ENCODE measurements around the gene SPCS2. TPM values are rescaled to one million over a fixed set of nuclear protein-coding genes. Genes with fewer than 3 reads are reported as not detected.
A peak's percentile ranks its signal among the peaks of the same experiment; 100 is the strongest.
"Not testable (repeated sequence)": the region's sequence is repeated elsewhere in the genome, so short reads cannot be mapped to it uniquely, and the experiment has no call there.

SPCS2 gene
- total RNA-seq, 1 donor from 2014 or later: 76.8 TPM

- ATAC-seq: no peak
Measured at GRCh38 chr11:74950374-74950969, 1.4 kb downstream of the SPCS2 start.

- ATAC-seq: no peak
Measured at GRCh38 chr11:74951226-74951625, 2.2 kb downstream of the SPCS2 start.

GRCh38 chr11:74952752-74953151 lies 3.7 kb downstream of the SPCS2 start:
- no peak for ATAC-seq

GRCh38 chr11:74953451-74953850 lies 4.4 kb downstream of the SPCS2 start:
- no peak for ATAC-seq

GRCh38 chr11:74954199-74954598 lies 5.1 kb downstream of the SPCS2 start:
- no peak for ATAC-seq

GRCh38 chr11:74956397-74957015 lies 7.4 kb downstream of the SPCS2 start:
- no peak for ATAC-seq

GRCh38 chr11:74957937-74958629 lies 9.0 kb downstream of the SPCS2 start:
- ATAC-seq: no peak

GRCh38 chr11:74960128-74960527 lies 11.1 kb downstream of the SPCS2 start:
- ATAC-seq: not testable (repeated sequence)

GRCh38 chr11:74966651-74967050 lies 17.6 kb downstream of the SPCS2 start:
- no peak for ATAC-seq

GRCh38 chr11:74970852-74971395 lies 21.9 kb downstream of the SPCS2 start:
- ATAC-seq: no peak

GRCh38 chr11:74971424-74971823 lies 22.4 kb downstream of the SPCS2 start:
- ATAC-seq: no peak

- ATAC-seq: no peak
Measured at GRCh38 chr11:74978041-74978440, 29.0 kb downstream of the SPCS2 start.

GRCh38 chr11:74980634-74981033 lies 31.6 kb downstream of the SPCS2 start:
- ATAC-seq: no peak

GRCh38 chr11:74981888-74982287 lies 32.8 kb downstream of the SPCS2 start:
- no peak for ATAC-seq

GRCh38 chr11:74984070-74984469 lies 35.0 kb downstream of the SPCS2 start:
- no peak for ATAC-seq

GRCh38 chr11:74984730-74985129 lies 35.7 kb downstream of the SPCS2 start:
- ATAC-seq: no peak

GRCh38 chr11:74988541-74989259 lies 39.6 kb downstream of the SPCS2 start, which contains the start of gene NEU3:
NEU3 (plus strand) TSS chr11:74988933; CDS start chr11:74989061, 128 bp downstream.
- ATAC-seq: peak; percentile 93

GRCh38 chr11:74989260-74989638 lies 40.2 kb downstream of the SPCS2 start:
- no peak for ATAC-seq

- not testable (repeated sequence) for ATAC-seq
Measured at GRCh38 chr11:74990150-74990549, 41.1 kb downstream of the SPCS2 start.

GRCh38 chr11:74990941-74991340 lies 41.9 kb downstream of the SPCS2 start:
- no peak for ATAC-seq

- ATAC-seq: no peak
Measured at GRCh38 chr11:74992852-74993251, 43.8 kb downstream of the SPCS2 start.

GRCh38 chr11:75000975-75001354 lies 51.9 kb downstream of the SPCS2 start:
- ATAC-seq: no peak

GRCh38 chr11:75001686-75002085 lies 52.6 kb downstream of the SPCS2 start:
- ATAC-seq: no peak

All from esophagus mucosa (tissue), 1 donor.